AG09309 (cell line): ENCODE data around the gene CTH.
"Not testable (repeated sequence)": the region's sequence is repeated elsewhere in the genome, so short reads cannot be mapped to it uniquely, and the experiment has no call there.

Experiments
- DNase-seq: peaks from one replicate; pipeline ENCODE4 v3.0.0-alpha.2; 2010; ENCODE audit warnings: low read depth
- H3K4me3 ChIP-seq: 2 replicates; pipeline ENCODE4 v1.5.1; 2011; ENCODE audit warnings: mild to moderate bottlenecking, low read depth, low read length, moderate library complexity; ENCODE audit not compliant: control insufficient read depth
- TF ChIP-seq, protein P1 (sequence below): IDR thresholded peaks from 2 replicates; pipeline ENCODE4 v1.5.1; 2011; ENCODE audit warnings: mild to moderate bottlenecking, low read depth, low read length, inconsistent platforms; ENCODE audit not compliant: insufficient read depth, control insufficient read depth; ENCODE audit errors: missing control alignments

The CTH gene

DNA sequence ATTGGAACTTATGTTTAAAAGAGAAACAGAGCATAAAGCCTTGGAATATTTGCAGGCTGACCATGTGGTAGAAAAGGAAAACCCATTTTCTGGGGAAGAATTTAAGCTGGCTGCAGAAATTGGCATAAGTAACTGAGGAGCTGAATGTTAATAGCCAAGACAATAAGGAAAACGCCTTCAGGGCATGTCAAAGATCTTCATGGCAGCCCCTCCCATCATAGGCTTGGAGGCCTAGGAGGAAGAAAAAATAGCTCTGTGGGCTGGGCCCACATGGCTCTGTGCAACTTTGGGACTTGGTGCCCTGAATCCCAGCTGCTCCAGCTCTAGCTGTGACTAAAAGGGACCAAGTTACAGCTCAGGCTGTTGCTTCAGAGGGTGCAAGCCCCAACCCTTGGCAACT is 51.5 kb downstream of the CTH start:
- H3K4me3 ChIP-seq, result no peak overlapping the region
- DNase-seq, result no peak
- TF ChIP-seq, protein P1, sequence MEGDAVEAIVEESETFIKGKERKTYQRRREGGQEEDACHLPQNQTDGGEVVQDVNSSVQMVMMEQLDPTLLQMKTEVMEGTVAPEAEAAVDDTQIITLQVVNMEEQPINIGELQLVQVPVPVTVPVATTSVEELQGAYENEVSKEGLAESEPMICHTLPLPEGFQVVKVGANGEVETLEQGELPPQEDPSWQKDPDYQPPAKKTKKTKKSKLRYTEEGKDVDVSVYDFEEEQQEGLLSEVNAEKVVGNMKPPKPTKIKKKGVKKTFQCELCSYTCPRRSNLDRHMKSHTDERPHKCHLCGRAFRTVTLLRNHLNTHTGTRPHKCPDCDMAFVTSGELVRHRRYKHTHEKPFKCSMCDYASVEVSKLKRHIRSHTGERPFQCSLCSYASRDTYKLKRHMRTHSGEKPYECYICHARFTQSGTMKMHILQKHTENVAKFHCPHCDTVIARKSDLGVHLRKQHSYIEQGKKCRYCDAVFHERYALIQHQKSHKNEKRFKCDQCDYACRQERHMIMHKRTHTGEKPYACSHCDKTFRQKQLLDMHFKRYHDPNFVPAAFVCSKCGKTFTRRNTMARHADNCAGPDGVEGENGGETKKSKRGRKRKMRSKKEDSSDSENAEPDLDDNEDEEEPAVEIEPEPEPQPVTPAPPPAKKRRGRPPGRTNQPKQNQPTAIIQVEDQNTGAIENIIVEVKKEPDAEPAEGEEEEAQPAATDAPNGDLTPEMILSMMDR, result no peak

DNA sequence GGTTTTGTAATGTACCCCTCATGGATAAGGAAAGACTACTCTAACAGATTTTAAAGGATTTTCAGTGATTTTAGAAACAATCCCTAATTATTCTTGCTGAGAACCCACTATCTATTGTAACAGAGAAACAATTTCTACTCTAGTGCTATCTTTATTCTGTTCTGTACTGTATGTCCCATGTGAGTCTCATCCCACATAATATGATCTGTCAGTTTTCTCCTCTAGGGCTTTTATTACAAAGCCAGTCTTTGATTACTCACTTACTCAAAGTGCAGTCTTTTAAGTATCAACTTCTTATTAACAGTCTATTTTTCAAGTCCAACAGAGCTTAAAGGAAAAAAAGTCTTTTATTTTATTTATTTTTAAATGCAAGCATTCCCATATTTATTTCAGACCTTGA is 54.8 kb downstream of the CTH start:
- DNase-seq, result no peak
- TF ChIP-seq, protein P1, result no peak
- H3K4me3 ChIP-seq, result no peak overlapping the region

DNA sequence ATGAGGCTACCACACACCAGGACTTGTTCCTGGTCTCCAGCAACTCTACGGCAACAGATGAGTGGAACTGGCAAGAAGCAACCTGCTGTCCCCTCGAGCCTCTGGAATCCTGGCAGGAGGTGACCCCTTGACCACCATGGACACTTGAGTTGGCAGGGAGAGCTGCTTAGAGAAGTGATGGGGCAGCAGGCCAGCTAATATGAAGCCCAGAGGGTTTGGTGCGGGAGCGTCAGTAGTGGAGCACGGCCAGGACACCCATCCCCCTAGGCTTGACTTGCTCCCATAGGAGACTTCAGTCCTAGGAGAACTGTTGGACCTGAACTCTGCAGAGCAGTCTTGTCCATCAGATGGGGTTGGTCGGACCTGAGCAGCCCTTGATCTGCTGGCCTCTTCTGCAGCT is 56.5 kb downstream of the CTH start:
- H3K4me3 ChIP-seq, result no peak overlapping the region
- TF ChIP-seq, protein P1, result no peak
- no peak for DNase-seq

DNA sequence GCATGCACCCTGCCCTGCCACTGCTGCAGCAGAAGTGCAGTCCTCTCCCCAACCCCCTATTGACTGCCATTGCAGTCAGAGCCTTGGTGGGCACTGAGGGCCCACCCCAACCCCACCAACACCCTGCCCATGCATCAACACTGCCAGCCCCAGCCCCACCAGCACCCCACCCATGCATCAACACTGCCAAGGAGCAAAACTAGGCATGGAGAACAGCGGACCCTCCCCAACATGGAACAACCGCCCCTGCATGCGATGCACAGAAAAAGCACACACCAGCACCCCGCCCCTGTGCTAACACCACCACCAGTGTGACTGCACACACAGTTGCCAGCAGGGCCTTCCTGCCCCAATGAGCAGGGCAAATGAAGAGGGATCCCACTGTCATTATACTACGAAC is 57.1 kb downstream of the CTH start:
- TF ChIP-seq, protein P1, result no peak
- no peak for DNase-seq
- H3K4me3 ChIP-seq, result no peak overlapping the region

DNA sequence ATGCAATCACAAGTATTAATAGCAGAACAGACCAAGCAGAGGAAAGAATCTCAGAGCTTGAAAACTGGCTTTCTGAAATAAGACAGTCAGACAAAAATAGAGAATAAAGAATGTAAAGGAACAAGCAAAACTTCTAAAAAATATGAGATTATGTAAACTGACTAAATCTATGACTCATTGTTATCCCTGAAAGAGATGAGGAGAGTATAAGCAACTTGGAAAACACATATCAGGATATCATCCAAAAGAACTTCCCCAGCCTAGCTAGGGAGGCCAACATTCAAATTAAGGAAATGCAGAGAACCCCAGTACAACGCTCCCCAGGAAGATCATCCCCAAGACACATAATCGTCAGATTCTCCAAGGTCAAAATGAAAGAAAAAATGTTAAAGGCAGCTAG is 58.1 kb downstream of the CTH start:
- DNase-seq, H3K4me3 ChIP-seq: not testable (repeated sequence)

DNA sequence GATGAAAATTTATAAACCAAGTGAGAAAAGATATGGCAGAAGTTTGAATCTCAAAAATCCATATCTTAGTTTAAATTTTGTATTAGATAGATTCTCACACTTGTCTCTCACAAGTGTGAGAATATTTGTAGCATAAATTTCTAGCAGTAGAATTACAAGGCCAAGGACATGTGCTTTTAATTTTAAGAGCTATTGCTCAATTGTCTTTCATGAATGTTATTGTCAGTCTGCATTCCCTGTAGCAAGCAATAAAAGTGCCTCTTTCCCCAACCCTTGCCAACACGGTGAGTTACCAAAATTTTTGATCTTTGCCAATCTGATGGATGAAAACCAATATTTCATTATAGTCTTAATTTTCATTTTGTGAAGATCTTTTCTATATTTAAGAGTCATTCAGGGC is 64.0 kb downstream of the CTH start:
- TF ChIP-seq, protein P1, result no peak
- no peak overlapping the region for H3K4me3 ChIP-seq
- peak; percentile 40 for DNase-seq

DNA sequence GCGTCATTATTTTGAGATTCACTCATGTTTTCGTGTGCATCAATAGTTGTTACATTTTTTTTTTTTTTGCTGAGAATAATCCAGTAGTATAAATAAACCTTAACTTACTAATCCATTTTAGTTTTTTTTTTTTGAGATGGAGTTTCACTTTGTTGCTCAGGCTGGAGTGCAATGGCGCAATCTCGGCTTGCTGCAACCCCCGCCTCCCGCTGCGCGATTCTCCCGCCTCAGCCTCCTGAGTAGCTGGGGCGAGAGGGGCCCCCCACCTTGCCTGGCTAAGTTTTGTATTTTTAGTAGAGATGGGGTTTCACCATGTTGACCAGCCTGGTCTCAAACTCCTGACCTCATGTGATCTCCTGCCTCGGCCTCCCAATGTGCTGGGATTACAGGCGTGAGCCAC is 66.0 kb downstream of the CTH start:
- TF ChIP-seq, protein P1, result no peak
- DNase-seq, result no peak
- no peak overlapping the region for H3K4me3 ChIP-seq

DNA sequence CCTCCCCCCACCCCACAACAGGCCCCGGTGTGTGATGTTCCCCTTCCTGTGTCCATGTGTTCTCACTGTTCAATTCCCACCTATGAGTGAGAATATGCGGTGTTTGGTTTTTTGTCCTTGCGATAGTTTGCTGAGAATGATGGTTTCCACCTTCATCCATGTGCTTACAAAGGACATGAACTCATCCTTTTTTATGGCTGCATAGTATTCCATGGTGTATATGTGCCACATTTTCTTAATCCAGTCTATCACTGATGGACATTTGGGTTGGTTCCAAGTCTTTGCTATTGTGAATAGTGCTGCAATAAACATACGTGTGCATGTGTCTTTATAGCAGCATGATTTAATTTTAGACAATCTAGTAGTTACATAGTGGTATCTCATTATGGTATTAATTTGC is 66.8 kb downstream of the CTH start:
- not testable (repeated sequence) for DNase-seq, H3K4me3 ChIP-seq
